GM19240 (cell line): Measurements from ENCODE around the gene DPH2.

Experiments
- DNase-seq: peaks from one replicate; pipeline ENCODE4 v3.0.0; 2011; ENCODE audit warnings: low spot score; ENCODE audit not compliant: insufficient read length

The DPH2 gene

GRCh38 chr1:43982808-43983207, 13.0 kb downstream of the DPH2 start:
- no peak for DNase-seq

GRCh38 chr1:43983253-43983899, 13.6 kb downstream of the DPH2 start:
- no peak for DNase-seq

- DNase-seq, result no peak
Observed at GRCh38 chr1:43984855-43985254, 15.0 kb downstream of the DPH2 start.

- DNase-seq, result no peak
Observed at GRCh38 chr1:43985984-43986595, 16.3 kb downstream of the DPH2 start.

GRCh38 chr1:43986712-43987111, 16.9 kb downstream of the DPH2 start:
- no peak for DNase-seq

GRCh38 chr1:43987159-43987902, 17.5 kb downstream of the DPH2 start:
- no peak for DNase-seq

GRCh38 chr1:43990271-43991199, 20.7 kb downstream of the DPH2 start:
- DNase-seq, result no peak

- no peak for DNase-seq
Observed at GRCh38 chr1:43991200-43991475, 21.3 kb downstream of the DPH2 start.

GRCh38 chr1:43991476-43992231, 21.8 kb downstream of the DPH2 start, which contains the start of gene CCDC24:
Gene CCDC24, plus strand, starts transcription at chr1:43991599. Its CDS starts 280 bp downstream, at chr1:43991879.
- DNase-seq, result peak; percentile 87

GRCh38 chr1:43992232-43992995, 22.6 kb downstream of the DPH2 start:
- no peak for DNase-seq

GRCh38 chr1:43993206-43993914, 23.6 kb downstream of the DPH2 start:
- no peak for DNase-seq

GRCh38 chr1:43994071-43994470, 24.3 kb downstream of the DPH2 start:
- DNase-seq, result no peak

GRCh38 chr1:43994794-43995790, 25.3 kb downstream of the DPH2 start:
- DNase-seq, result no peak

- DNase-seq, result no peak
Observed at GRCh38 chr1:43995984-43996732, 26.3 kb downstream of the DPH2 start.

- DNase-seq, result no peak
Observed at GRCh38 chr1:43996733-43997115, 26.9 kb downstream of the DPH2 start.

GRCh38 chr1:43997295-43997999, 27.6 kb downstream of the DPH2 start:
- DNase-seq, result no peak

- no peak for DNase-seq
Observed at GRCh38 chr1:43998000-43998378, 28.2 kb downstream of the DPH2 start.
